Chondrocyte (in vitro differentiated cells): Measurements from ENCODE around the gene TRMT1. TPM values are rescaled to one million over a fixed set of nuclear protein-coding genes. Genes with fewer than 3 reads are reported as not detected.

Source experiments
- DNase-seq: peaks from one replicate; pipeline ENCODE4 v3.0.0; 2021; ENCODE audit warnings: mixed read lengths, low spot score
- H3K27ac Mint-ChIP-seq: one replicate; pipeline ENCODE4 v1.8.0; 2021; ENCODE audit warnings: mild to moderate bottlenecking, moderate library complexity, mixed read lengths; ENCODE audit not compliant: unreplicated experiment
- H3K27me3 Mint-ChIP-seq: 2 replicates; pipeline ENCODE4 v1.8.0; 2021; ENCODE audit warnings: low read depth, mixed read lengths
- H3K36me3 Mint-ChIP-seq: 2 replicates; pipeline ENCODE4 v1.8.0; 2021; ENCODE audit warnings: low read depth, mixed read lengths
- H3K4me1 Mint-ChIP-seq: 2 replicates; pipeline ENCODE4 v1.8.0; 2021; ENCODE audit warnings: low read depth, mild to moderate bottlenecking, mixed read lengths
- H3K4me3 Mint-ChIP-seq: one replicate; pipeline ENCODE4 v1.8.0; 2021; ENCODE audit warnings: mild to moderate bottlenecking, moderate library complexity, mixed read lengths; ENCODE audit not compliant: unreplicated experiment
- H3K9me3 Mint-ChIP-seq: 2 replicates; pipeline ENCODE4 v1.8.0; 2021; ENCODE audit warnings: low read depth, mixed read lengths
- CTCF ChIP-seq: fragments of 200-600 bp; sonication (generic); IDR thresholded peaks from 2 replicates; pipeline ENCODE4 v1.5.0; 2021; ENCODE audit warnings: antibody characterized with exemption, mild to moderate bottlenecking, moderate library complexity
- total RNA-seq: library from RNA; stranded (reverse); gene quantifications from 3 replicates; pipeline ENCODE4 v1.2.1, GENCODE V29; 2021

TRMT1 gene
- total RNA-seq, 1 donor from 2014 or later: 25.4 TPM

GRCh38 chr19:13162724-13163608 lies 46.4 kb upstream of the TRMT1 start:
- no peak for DNase-seq
- Mint-ChIP-seq H3K4me1 (peaks cover 51% of the 10 kb centered on the region), H3K9me3 (no peaks in the 10 kb centered on the region), H3K4me3 (peak overlapping the region; percentile 55), H3K36me3 (no peaks in the 10 kb centered on the region), H3K27ac (peak overlapping the region; percentile 98), H3K27me3 (no peaks in the 10 kb centered on the region)
- TF ChIP-seq CTCF: no peak

GRCh38 chr19:13160557-13160956 lies 44.0 kb upstream of the TRMT1 start:
- no peak overlapping the region for H3K27ac Mint-ChIP-seq
- no peak for DNase-seq
- no peaks in the 10 kb centered on the region for H3K9me3 Mint-ChIP-seq
- TF ChIP-seq CTCF: no peak
- H3K27me3 Mint-ChIP-seq: no peaks in the 10 kb centered on the region
- peaks cover 39% of the 10 kb centered on the region for H3K4me1 Mint-ChIP-seq
- no peak overlapping the region for H3K4me3 Mint-ChIP-seq
- no peaks in the 10 kb centered on the region for H3K36me3 Mint-ChIP-seq

GRCh38 chr19:13159713-13160112 lies 43.2 kb upstream of the TRMT1 start:
- Mint-ChIP-seq H3K36me3 (no peaks in the 10 kb centered on the region), H3K4me1 (peaks cover 36% of the 10 kb centered on the region), H3K9me3 (no peaks in the 10 kb centered on the region), H3K4me3 (no peak overlapping the region), H3K27ac (no peak overlapping the region), H3K27me3 (no peaks in the 10 kb centered on the region)
- no peak for TF ChIP-seq CTCF
- DNase-seq: no peak

GRCh38 chr19:13155472-13156359 lies 39.2 kb upstream of the TRMT1 start:
- Mint-ChIP-seq H3K36me3 (peaks cover 6% of the 10 kb centered on the region), H3K4me3 (peak overlapping the region; percentile 99), H3K4me1 (peaks cover 16% of the 10 kb centered on the region), H3K9me3 (no peaks in the 10 kb centered on the region), H3K27ac (peak overlapping the region; percentile 93), H3K27me3 (no peaks in the 10 kb centered on the region)
- TF ChIP-seq CTCF: no peak
- DNase-seq: no peak

- no peaks in the 10 kb centered on the region for H3K27me3 Mint-ChIP-seq
- DNase-seq: no peak
- peaks cover 16% of the 10 kb centered on the region for H3K4me1 Mint-ChIP-seq
- peaks cover 6% of the 10 kb centered on the region for H3K36me3 Mint-ChIP-seq
- peak overlapping the region; percentile 99 for H3K4me3 Mint-ChIP-seq
- no peaks in the 10 kb centered on the region for H3K9me3 Mint-ChIP-seq
- peak overlapping the region; percentile 93 for H3K27ac Mint-ChIP-seq
- peak; percentile 52 for TF ChIP-seq CTCF
Measured at GRCh38 chr19:13154911-13155471, 38.5 kb upstream of the TRMT1 start.
